HG03457 (cell line): ENCODE results near the gene SEC24D.

Source experiments
- ATAC-seq: cut with Tn5 transposase; IDR thresholded peaks from one replicate; pipeline ENCODE4 v1.9.1; 2021; ENCODE audit warnings: moderate number of reproducible peaks; ENCODE audit not compliant: unreplicated experiment

The SEC24D gene

GRCh38 chr4:118774989-118775388 is 60.9 kb downstream of the SEC24D start:
- no peak for ATAC-seq

GRCh38 chr4:118774321-118774720 is 61.6 kb downstream of the SEC24D start:
- no peak for ATAC-seq

- ATAC-seq, result no peak
Observed at GRCh38 chr4:118773429-118773792, 62.5 kb downstream of the SEC24D start.

- no peak for ATAC-seq
Observed at GRCh38 chr4:118772767-118773428, 63.0 kb downstream of the SEC24D start.

GRCh38 chr4:118772081-118772766 is 63.7 kb downstream of the SEC24D start:
- peak; percentile 70 for ATAC-seq

- no peak for ATAC-seq
Observed at GRCh38 chr4:118770741-118771187, 65.2 kb downstream of the SEC24D start.

- ATAC-seq, result no peak
Observed at GRCh38 chr4:118769161-118769560, 66.8 kb downstream of the SEC24D start.

- no peak for ATAC-seq
Observed at GRCh38 chr4:118767109-118767508, 68.8 kb downstream of the SEC24D start.

- ATAC-seq, result no peak
Observed at GRCh38 chr4:118765399-118765798, 70.5 kb downstream of the SEC24D start.

- no peak for ATAC-seq
Observed at GRCh38 chr4:118762730-118763477, 73.0 kb downstream of the SEC24D start.

GRCh38 chr4:118762155-118762554 is 73.8 kb downstream of the SEC24D start:
- no peak for ATAC-seq

GRCh38 chr4:118761397-118762016 is 74.4 kb downstream of the SEC24D start:
- ATAC-seq, result no peak

- peak; percentile 94 for ATAC-seq
Observed at GRCh38 chr4:118760493-118760892, 75.4 kb downstream of the SEC24D start.

- ATAC-seq, result peak; percentile 34
Observed at GRCh38 chr4:118760092-118760491, 75.8 kb downstream of the SEC24D start.

- no peak for ATAC-seq
Observed at GRCh38 chr4:118759481-118759880, 76.4 kb downstream of the SEC24D start.

GRCh38 chr4:118758293-118758692 is 77.6 kb downstream of the SEC24D start:
- ATAC-seq, result no peak

- ATAC-seq, result no peak
Observed at GRCh38 chr4:118757761-118758251, 78.1 kb downstream of the SEC24D start.

- no peak for ATAC-seq
Observed at GRCh38 chr4:118756958-118757357, 79.0 kb downstream of the SEC24D start.

- ATAC-seq, result no peak
Observed at GRCh38 chr4:118756429-118756828, 79.5 kb downstream of the SEC24D start.

- no peak for ATAC-seq
Observed at GRCh38 chr4:118755438-118756226, 80.3 kb downstream of the SEC24D start.
